ENCODE data around the gene KIAA1217.

The KIAA1217 gene

GRCh38 chr10:24240041-24240751 is 31.3 kb downstream of the KIAA1217 start:
- H4K20me1 ChIP-seq (ENCODE audit: control insufficient read depth, insufficient read depth, low read depth, low read length): no peaks in the 10 kb centered on the region
- H3K4me2 ChIP-seq (ENCODE audit: low read length): no peak overlapping the region
- H3K4me3 ChIP-seq (ENCODE audit: low read length): no peak overlapping the region
- H3K9me3 ChIP-seq (ENCODE audit: control insufficient read depth, insufficient read depth, low read length): no peaks in the 10 kb centered on the region
- H3K9me2 ChIP-seq (replicated peaks; ENCODE audit: control insufficient read depth, low read length): no peaks in the 10 kb centered on the region
- no peak overlapping the region for H3K27ac ChIP-seq (ENCODE audit: low read depth, low read length)
- no peaks in the 10 kb centered on the region for H3K36me3 ChIP-seq (ENCODE audit: control insufficient read depth, low read length)
- TF ChIP-seq EZH2phosphoT487 (IDR thresholded peaks at IDR 0.05; ENCODE audit: borderline replicate concordance, low read length) (no peak), CTCF (IDR thresholded peaks at IDR 0.05; ENCODE audit: low read depth, low read length, poor library complexity, severe bottlenecking) (no peak)
- H3K27me3 ChIP-seq (ENCODE audit: control insufficient read depth, low read length): no peaks in the 10 kb centered on the region
- H3K79me2 ChIP-seq (ENCODE audit: control insufficient read depth, low read length): no peaks in the 10 kb centered on the region
- H3F3A ChIP-seq (ENCODE audit: control insufficient read depth, insufficient read depth): no peaks in the 10 kb centered on the region
- peaks cover 5% of the 10 kb centered on the region; the same call in 1 of the 2 replicates for H3K4me1 ChIP-seq (ENCODE audit: control insufficient read depth, low read length)

GRCh38 chr10:24241536-24242040 is 32.6 kb downstream of the KIAA1217 start:
- Histone ChIP-seq H3K79me2 (ENCODE audit: control insufficient read depth, low read length) (no peaks in the 10 kb centered on the region), H4K20me1 (ENCODE audit: control insufficient read depth, insufficient read depth, low read depth, low read length) (no peaks in the 10 kb centered on the region), H3K27ac (ENCODE audit: low read depth, low read length) (no peak overlapping the region), H3K9me2 (replicated peaks; ENCODE audit: control insufficient read depth, low read length) (no peaks in the 10 kb centered on the region), H3K9me3 (ENCODE audit: control insufficient read depth, insufficient read depth, low read length) (no peaks in the 10 kb centered on the region), H3F3A (ENCODE audit: control insufficient read depth, insufficient read depth) (no peaks in the 10 kb centered on the region), H3K4me1 (ENCODE audit: control insufficient read depth, low read length) (peaks cover 5% of the 10 kb centered on the region; the same call in 1 of the 2 replicates), H3K4me2 (ENCODE audit: low read length) (no peak overlapping the region), H3K27me3 (ENCODE audit: control insufficient read depth, low read length) (no peaks in the 10 kb centered on the region), H3K4me3 (ENCODE audit: low read length) (no peak overlapping the region), H3K36me3 (ENCODE audit: control insufficient read depth, low read length) (no peaks in the 10 kb centered on the region)
- TF ChIP-seq CTCF (IDR thresholded peaks at IDR 0.05; ENCODE audit: low read depth, low read length, poor library complexity, severe bottlenecking) (no peak), EZH2phosphoT487 (IDR thresholded peaks at IDR 0.05; ENCODE audit: borderline replicate concordance, low read length) (no peak)

GRCh38 chr10:24242562-24242961 is 33.6 kb downstream of the KIAA1217 start:
- Histone ChIP-seq H3K4me3 (ENCODE audit: low read length) (no peak overlapping the region), H3K4me1 (ENCODE audit: control insufficient read depth, low read length) (peaks cover 5% of the 10 kb centered on the region; the same call in 1 of the 2 replicates), H3F3A (ENCODE audit: control insufficient read depth, insufficient read depth) (no peaks in the 10 kb centered on the region), H3K36me3 (ENCODE audit: control insufficient read depth, low read length) (no peaks in the 10 kb centered on the region), H3K9me2 (replicated peaks; ENCODE audit: control insufficient read depth, low read length) (no peaks in the 10 kb centered on the region), H3K79me2 (ENCODE audit: control insufficient read depth, low read length) (no peaks in the 10 kb centered on the region), H4K20me1 (ENCODE audit: control insufficient read depth, insufficient read depth, low read depth, low read length) (no peaks in the 10 kb centered on the region), H3K27ac (ENCODE audit: low read depth, low read length) (no peak overlapping the region), H3K4me2 (ENCODE audit: low read length) (no peak overlapping the region), H3K9me3 (ENCODE audit: control insufficient read depth, insufficient read depth, low read length) (no peaks in the 10 kb centered on the region), H3K27me3 (ENCODE audit: control insufficient read depth, low read length) (no peaks in the 10 kb centered on the region)
- TF ChIP-seq EZH2phosphoT487 (IDR thresholded peaks at IDR 0.05; ENCODE audit: borderline replicate concordance, low read length) (no peak), CTCF (IDR thresholded peaks at IDR 0.05; ENCODE audit: low read depth, low read length, poor library complexity, severe bottlenecking) (no peak)
